ENCODE measurements around the gene DIP2C. TPM values are rescaled to one million over a fixed set of nuclear protein-coding genes. Genes with fewer than 3 reads are reported as not detected.

The DIP2C gene
- total RNA-seq, 1 donor from 2014 or later: 0.53 TPM

GRCh38 chr10:570628-571163 lies 118.8 kb downstream of the DIP2C start:
- FAIRE-seq (no peak), DNase-seq (ENCODE audit: low read depth) (no peak)

GRCh38 chr10:569961-570627 lies 119.4 kb downstream of the DIP2C start:
- FAIRE-seq: peak; percentile 23
- no peak for DNase-seq (ENCODE audit: low read depth)
- H3K4me3 ChIP-seq (ENCODE audit: low read depth, low read length): no peak overlapping the region
- no peaks in the 10 kb centered on the region for H3K27me3 ChIP-seq (ENCODE audit: control insufficient read depth, insufficient read depth, low read length)
- no peaks in the 10 kb centered on the region for H3K36me3 ChIP-seq (ENCODE audit: control insufficient read depth, insufficient read depth, low read length)
- no peak for TF ChIP-seq CTCF (IDR thresholded peaks at IDR 0.05; ENCODE audit: insufficient read depth, low read length, severe bottlenecking)

More at GRCh38 chr10:570628-571163, 118.8 kb downstream of the DIP2C start:
- Histone ChIP-seq H3K4me3 (ENCODE audit: low read depth, low read length) (no peak overlapping the region), H3K27me3 (ENCODE audit: control insufficient read depth, insufficient read depth, low read length) (no peaks in the 10 kb centered on the region), H3K36me3 (ENCODE audit: control insufficient read depth, insufficient read depth, low read length) (no peaks in the 10 kb centered on the region)
- no peak for TF ChIP-seq CTCF (IDR thresholded peaks at IDR 0.05; ENCODE audit: insufficient read depth, low read length, severe bottlenecking)

- FAIRE-seq (no peak), DNase-seq (ENCODE audit: low read depth) (no peak)
- Histone ChIP-seq H3K4me3 (ENCODE audit: low read depth, low read length) (no peak overlapping the region), H3K27me3 (ENCODE audit: control insufficient read depth, insufficient read depth, low read length) (no peaks in the 10 kb centered on the region), H3K36me3 (ENCODE audit: control insufficient read depth, insufficient read depth, low read length) (no peaks in the 10 kb centered on the region)
- no peak for TF ChIP-seq CTCF (IDR thresholded peaks at IDR 0.05; ENCODE audit: insufficient read depth, low read length, severe bottlenecking)
Observed at GRCh38 chr10:568848-569247, 120.6 kb downstream of the DIP2C start.

GRCh38 chr10:567869-568268 lies 121.6 kb downstream of the DIP2C start:
- H3K4me3 ChIP-seq (ENCODE audit: low read depth, low read length): no peak overlapping the region
- FAIRE-seq (no peak), DNase-seq (ENCODE audit: low read depth) (no peak)
- no peaks in the 10 kb centered on the region for H3K36me3 ChIP-seq (ENCODE audit: control insufficient read depth, insufficient read depth, low read length)
- H3K27me3 ChIP-seq (ENCODE audit: control insufficient read depth, insufficient read depth, low read length): no peaks in the 10 kb centered on the region
- no peak for TF ChIP-seq CTCF (IDR thresholded peaks at IDR 0.05; ENCODE audit: insufficient read depth, low read length, severe bottlenecking)

- Histone ChIP-seq H3K36me3 (ENCODE audit: control insufficient read depth, insufficient read depth, low read length) (no peaks in the 10 kb centered on the region), H3K4me3 (ENCODE audit: low read depth, low read length) (no peak overlapping the region), H3K27me3 (ENCODE audit: control insufficient read depth, insufficient read depth, low read length) (no peaks in the 10 kb centered on the region)
- DNase-seq (ENCODE audit: low read depth) (no peak), FAIRE-seq (no peak)
- no peak for TF ChIP-seq CTCF (IDR thresholded peaks at IDR 0.05; ENCODE audit: insufficient read depth, low read length, severe bottlenecking)
Observed at GRCh38 chr10:566241-566885, 123.1 kb downstream of the DIP2C start.

Data from bronchial epithelial cell (primary cell).